ENCODE measurements around the gene HLA-C.

The HLA-C gene

DNA sequence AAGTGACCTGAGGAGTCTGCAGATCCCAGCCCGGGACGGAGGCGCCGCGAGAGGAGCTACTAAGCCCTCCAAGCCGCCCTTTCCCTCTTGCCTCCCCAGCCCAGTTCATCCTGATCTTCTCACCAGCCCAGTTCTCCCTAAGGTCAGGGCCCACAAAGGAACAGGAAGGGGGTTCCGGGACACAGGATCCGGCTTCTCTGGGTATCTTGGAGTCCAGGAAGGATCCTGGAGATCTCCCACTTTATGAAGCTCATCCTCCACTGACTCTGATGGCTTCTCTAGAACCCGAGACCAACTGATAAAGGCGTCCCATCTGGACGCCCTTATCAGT, 36.9 kb upstream of the HLA-C start:
- Histone ChIP-seq H3K4me2 (ENCODE audit: low read length, poor library complexity, severe bottlenecking) (no peak overlapping the region), H2AFZ (ENCODE audit: low read depth, low read length) (no peak overlapping the region), H3K79me1 (replicated peaks; ENCODE audit: low read length, poor library complexity, severe bottlenecking) (no peaks in the 10 kb centered on the region), H2BK5ac (ENCODE audit: low read depth, low read length, poor library complexity, severe bottlenecking) (no peak overlapping the region), H3K14ac (ENCODE audit: low read length in 2 of 2) (no peak overlapping the region), H3K9ac (ENCODE audit: low read length) (no peak overlapping the region), H2BK12ac (ENCODE audit: low read length in 2 of 2) (no peak overlapping the region), H4K8ac (ENCODE audit: low read length) (no peak overlapping the region), H3K4me1 (ENCODE audit: control insufficient read depth, insufficient read depth, low read depth, low read length) (no peaks in the 10 kb centered on the region), H3K18ac (ENCODE audit: low read depth in 1 of 2, low read length in 2 of 2) (no peak overlapping the region), H3K36me3 (ENCODE audit: control insufficient read depth in 1 of 2, insufficient read depth in 2 of 2, low read depth in 1 of 2, low read length in 2 of 2) (peaks cover 0 to 5% of the 10 kb centered on the region in 2 experiments), H3K27me3 (ENCODE audit: control insufficient read depth in 1 of 2, insufficient read depth in 1 of 2, low read length in 2 of 2) (peaks cover 33 to 59% of the 10 kb centered on the region in 2 experiments), H2BK120ac (ENCODE audit: low read depth, low read length) (no peak overlapping the region), H3K4ac (ENCODE audit: low read depth in 1 of 2, low read length in 2 of 2) (no peak overlapping the region), H3K9me3 (ENCODE audit: control insufficient read depth, low read length) (peaks cover 5% of the 10 kb centered on the region), H3K4me3 (ENCODE audit: insufficient read depth in 1 of 2, low read depth in 1 of 2, low read length in 2 of 2) (no peak overlapping the region), H2AK5ac (ENCODE audit: low read length, severe bottlenecking) (no peak overlapping the region), H4K91ac (ENCODE audit: low read length) (no peak overlapping the region), H3K27ac (ENCODE audit: low read length, poor library complexity, severe bottlenecking) (no peak overlapping the region), H2BK15ac (ENCODE audit: low read depth, poor library complexity, severe bottlenecking) (no peak overlapping the region), H3K23ac (ENCODE audit: low read length in 2 of 2) (no peak overlapping the region)
- 78% methylated on average over 11 of the region's 11 CpGs for WGBS
- DNase-seq = no peak

- Histone ChIP-seq H3K14ac (ENCODE audit: low read length in 2 of 2) (no peak overlapping the region), H3K4me2 (ENCODE audit: low read length, poor library complexity, severe bottlenecking) (no peak overlapping the region), H2AK5ac (ENCODE audit: low read length, severe bottlenecking) (no peak overlapping the region), H2BK15ac (ENCODE audit: low read depth, poor library complexity, severe bottlenecking) (no peak overlapping the region), H3K9me3 (ENCODE audit: control insufficient read depth, low read length) (peaks cover 5% of the 10 kb centered on the region), H3K4me1 (ENCODE audit: control insufficient read depth, insufficient read depth, low read depth, low read length) (no peaks in the 10 kb centered on the region), H3K36me3 (ENCODE audit: control insufficient read depth in 1 of 2, insufficient read depth in 2 of 2, low read depth in 1 of 2, low read length in 2 of 2) (peaks cover 0 to 5% of the 10 kb centered on the region in 2 experiments), H2AFZ (ENCODE audit: low read depth, low read length) (no peak overlapping the region), H4K91ac (ENCODE audit: low read length) (no peak overlapping the region), H3K18ac (ENCODE audit: low read depth in 1 of 2, low read length in 2 of 2) (no peak overlapping the region), H3K9ac (ENCODE audit: low read length) (no peak overlapping the region), H3K79me1 (replicated peaks; ENCODE audit: low read length, poor library complexity, severe bottlenecking) (no peaks in the 10 kb centered on the region), H3K27me3 (ENCODE audit: control insufficient read depth in 1 of 2, insufficient read depth in 1 of 2, low read length in 2 of 2) (peaks cover 33 to 63% of the 10 kb centered on the region in 2 experiments), H2BK120ac (ENCODE audit: low read depth, low read length) (no peak overlapping the region), H3K4me3 (ENCODE audit: insufficient read depth in 1 of 2, low read depth in 1 of 2, low read length in 2 of 2) (no peak overlapping the region), H3K23ac (ENCODE audit: low read length in 2 of 2) (no peak overlapping the region), H2BK12ac (ENCODE audit: low read length in 2 of 2) (no peak overlapping the region), H2BK5ac (ENCODE audit: low read depth, low read length, poor library complexity, severe bottlenecking) (no peak overlapping the region), H4K8ac (ENCODE audit: low read length) (no peak overlapping the region), H3K4ac (ENCODE audit: low read depth in 1 of 2, low read length in 2 of 2) (no peak overlapping the region), H3K27ac (ENCODE audit: low read length, poor library complexity, severe bottlenecking) (no peak overlapping the region)
- WGBS = 55% methylated on average over 48 of the region's 57 CpGs
- DNase-seq = no peak
Observed at GRCh38 chr6:31308050-31308844, 36.4 kb upstream of the HLA-C start.

DNA sequence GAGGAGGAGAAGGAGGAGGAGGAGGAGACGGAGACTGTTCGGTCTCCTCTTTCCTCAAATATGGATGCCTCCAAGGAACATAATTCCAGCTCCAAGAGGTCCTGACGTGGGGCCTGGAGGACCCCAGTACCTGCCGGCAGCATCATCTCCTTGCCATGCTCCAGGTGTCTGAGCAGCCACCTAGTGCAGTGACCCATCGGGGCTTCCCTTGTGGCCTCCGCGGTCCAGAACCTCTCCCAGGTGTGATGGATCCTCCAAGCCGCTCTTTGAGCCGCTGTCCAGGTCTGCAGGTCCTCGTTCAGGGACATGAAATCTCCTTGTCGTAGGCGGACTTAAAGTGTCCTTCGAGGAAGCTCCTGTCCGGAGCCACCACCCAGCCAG, 35.8 kb upstream of the HLA-C start:
- H2BK5ac ChIP-seq (ENCODE audit: low read depth, low read length, poor library complexity, severe bottlenecking) = no peak overlapping the region
- no peak overlapping the region for H4K91ac ChIP-seq (ENCODE audit: low read length)
- H3K9ac ChIP-seq (ENCODE audit: low read length) = no peak overlapping the region
- 80% methylated on average over 13 of the region's 14 CpGs for WGBS
- no peak overlapping the region for H3K23ac ChIP-seq (ENCODE audit: low read length in 2 of 2)
- no peak for DNase-seq
- H2AK5ac ChIP-seq (ENCODE audit: low read length, severe bottlenecking) = no peak overlapping the region
- no peak overlapping the region for H2BK12ac ChIP-seq (ENCODE audit: low read length in 2 of 2)
- H2AFZ ChIP-seq (ENCODE audit: low read depth, low read length) = no peak overlapping the region
- H3K79me1 ChIP-seq (replicated peaks; ENCODE audit: low read length, poor library complexity, severe bottlenecking) = no peaks in the 10 kb centered on the region
- no peaks in the 10 kb centered on the region for H3K4me1 ChIP-seq (ENCODE audit: control insufficient read depth, insufficient read depth, low read depth, low read length)
- no peak overlapping the region for H3K14ac ChIP-seq (ENCODE audit: low read length in 2 of 2)
- peak overlapping the region; percentile 28 for H2BK15ac ChIP-seq (ENCODE audit: low read depth, poor library complexity, severe bottlenecking)
- no peak overlapping the region for H3K18ac ChIP-seq (ENCODE audit: low read depth in 1 of 2, low read length in 2 of 2)
- H3K4me2 ChIP-seq (ENCODE audit: low read length, poor library complexity, severe bottlenecking) = no peak overlapping the region
- no peak overlapping the region for H3K4ac ChIP-seq (ENCODE audit: low read depth in 1 of 2, low read length in 2 of 2)
- H3K4me3 ChIP-seq (ENCODE audit: insufficient read depth in 1 of 2, low read depth in 1 of 2, low read length in 2 of 2) = no peak overlapping the region
- H3K27ac ChIP-seq (ENCODE audit: low read length, poor library complexity, severe bottlenecking) = no peak overlapping the region
- H3K9me3 ChIP-seq (ENCODE audit: control insufficient read depth, low read length) = peaks cover 5% of the 10 kb centered on the region
- H2BK120ac ChIP-seq (ENCODE audit: low read depth, low read length) = no peak overlapping the region
- H3K36me3 ChIP-seq (ENCODE audit: control insufficient read depth in 1 of 2, insufficient read depth in 2 of 2, low read depth in 1 of 2, low read length in 2 of 2) = peaks cover 0 to 5% of the 10 kb centered on the region in 2 experiments
- H4K8ac ChIP-seq (ENCODE audit: low read length) = no peak overlapping the region
- peaks cover 28 to 66% of the 10 kb centered on the region in 2 experiments for H3K27me3 ChIP-seq (ENCODE audit: control insufficient read depth in 1 of 2, insufficient read depth in 1 of 2, low read length in 2 of 2)

DNA sequence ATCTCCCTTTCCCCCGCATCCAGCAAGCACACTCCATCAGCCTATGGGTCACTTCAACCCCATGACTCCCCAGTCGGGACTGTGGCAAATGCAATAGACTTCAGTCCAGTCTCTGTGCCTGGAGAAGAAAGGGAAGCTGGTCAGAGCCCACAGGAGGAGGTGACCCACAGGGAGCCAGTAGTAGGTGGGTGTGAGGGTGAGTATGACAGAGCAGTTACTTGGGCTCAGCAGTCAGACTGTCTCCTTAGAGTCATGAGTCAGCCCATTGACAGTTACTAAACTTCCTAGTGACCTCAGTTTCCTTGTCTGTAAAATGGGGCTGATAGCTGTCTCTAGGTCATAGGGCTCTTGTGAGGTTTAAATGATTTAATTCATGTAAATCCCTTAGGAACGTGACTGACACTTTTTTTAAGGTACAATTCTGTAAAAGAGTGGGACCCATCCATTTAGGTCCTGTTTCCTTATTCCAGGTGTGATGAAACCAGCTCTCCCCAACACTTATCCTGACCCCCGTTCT, 33.9 kb upstream of the HLA-C start:
- Histone ChIP-seq H3K18ac (ENCODE audit: low read depth in 1 of 2, low read length in 2 of 2) (no peak overlapping the region), H4K8ac (ENCODE audit: low read length) (no peak overlapping the region), H3K36me3 (ENCODE audit: control insufficient read depth in 1 of 2, insufficient read depth in 2 of 2, low read depth in 1 of 2, low read length in 2 of 2) (peaks cover 0 to 5% of the 10 kb centered on the region in 2 experiments), H3K27ac (ENCODE audit: low read length, poor library complexity, severe bottlenecking) (no peak overlapping the region), H2BK15ac (ENCODE audit: low read depth, poor library complexity, severe bottlenecking) (no peak overlapping the region), H2AK5ac (ENCODE audit: low read length, severe bottlenecking) (no peak overlapping the region), H3K4ac (ENCODE audit: low read depth in 1 of 2, low read length in 2 of 2) (no peak overlapping the region), H2BK12ac (ENCODE audit: low read length in 2 of 2) (no peak overlapping the region), H3K79me1 (replicated peaks; ENCODE audit: low read length, poor library complexity, severe bottlenecking) (no peaks in the 10 kb centered on the region), H3K4me3 (ENCODE audit: insufficient read depth in 1 of 2, low read depth in 1 of 2, low read length in 2 of 2) (no peak overlapping the region), H3K9ac (ENCODE audit: low read length) (no peak overlapping the region), H2BK120ac (ENCODE audit: low read depth, low read length) (no peak overlapping the region), H3K4me2 (ENCODE audit: low read length, poor library complexity, severe bottlenecking) (no peak overlapping the region), H3K14ac (ENCODE audit: low read length in 2 of 2) (no peak overlapping the region), H2BK5ac (ENCODE audit: low read depth, low read length, poor library complexity, severe bottlenecking) (no peak overlapping the region), H3K4me1 (ENCODE audit: control insufficient read depth, insufficient read depth, low read depth, low read length) (no peaks in the 10 kb centered on the region), H3K9me3 (ENCODE audit: control insufficient read depth, low read length) (peaks cover 5% of the 10 kb centered on the region), H2AFZ (ENCODE audit: low read depth, low read length) (no peak overlapping the region), H3K23ac (ENCODE audit: low read length in 2 of 2) (no peak overlapping the region), H3K27me3 (ENCODE audit: control insufficient read depth in 1 of 2, insufficient read depth in 1 of 2, low read length in 2 of 2) (peaks cover 23 to 72% of the 10 kb centered on the region in 2 experiments), H4K91ac (ENCODE audit: low read length) (no peak overlapping the region)
- no peak for DNase-seq
- WGBS = 69% methylated on average over 4 of the region's 4 CpGs
